ENCODE data around the gene ATG2A.

The ATG2A gene

GRCh38 chr11:64867748-64868462 is 49.1 kb downstream of the ATG2A start:
- DNase-seq = no peak

GRCh38 chr11:64866173-64866491 is 50.9 kb downstream of the ATG2A start:
- DNase-seq = no peak

GRCh38 chr11:64865286-64866172 is 51.5 kb downstream of the ATG2A start:
- DNase-seq = no peak

GRCh38 chr11:64864473-64865285 is 52.3 kb downstream of the ATG2A start:
- DNase-seq = no peak

GRCh38 chr11:64864135-64864472 is 52.9 kb downstream of the ATG2A start:
- DNase-seq = no peak

- no peak for DNase-seq
Observed at GRCh38 chr11:64863391-64864060, 53.5 kb downstream of the ATG2A start.

GRCh38 chr11:64862987-64863390 is 54.0 kb downstream of the ATG2A start:
- DNase-seq = no peak

- DNase-seq = peak; percentile 70
Observed at GRCh38 chr11:64861227-64861975, 55.6 kb downstream of the ATG2A start.

- DNase-seq = peak; percentile 68
Observed at GRCh38 chr11:64859542-64860414, 57.2 kb downstream of the ATG2A start.

- DNase-seq = no peak
Observed at GRCh38 chr11:64858467-64859263, 58.3 kb downstream of the ATG2A start.

GRCh38 chr11:64857485-64857884 is 59.5 kb downstream of the ATG2A start:
- DNase-seq = no peak

- DNase-seq = no peak
Observed at GRCh38 chr11:64856382-64857227, 60.4 kb downstream of the ATG2A start.

GRCh38 chr11:64855596-64856304 is 61.3 kb downstream of the ATG2A start:
- DNase-seq = no peak

GRCh38 chr11:64854534-64855502 is 62.2 kb downstream of the ATG2A start:
- no peak for DNase-seq

- no peak for DNase-seq
Observed at GRCh38 chr11:64854157-64854533, 62.9 kb downstream of the ATG2A start.

- no peak for DNase-seq
Observed at GRCh38 chr11:64853709-64854108, 63.3 kb downstream of the ATG2A start.

GRCh38 chr11:64852804-64853509 is 64.1 kb downstream of the ATG2A start:
- DNase-seq = no peak

Data from KG1 (cell line).